NCI-H526 treated with DMSO at 0.1 percent for 48 hours (cell line): Measurements from ENCODE around the gene TRPV5.

Experiments used
- DNase-seq: peaks from one replicate; lab custom pipeline; 2025; lab: John Stamatoyannopoulos, UW

TRPV5 gene

DNA sequence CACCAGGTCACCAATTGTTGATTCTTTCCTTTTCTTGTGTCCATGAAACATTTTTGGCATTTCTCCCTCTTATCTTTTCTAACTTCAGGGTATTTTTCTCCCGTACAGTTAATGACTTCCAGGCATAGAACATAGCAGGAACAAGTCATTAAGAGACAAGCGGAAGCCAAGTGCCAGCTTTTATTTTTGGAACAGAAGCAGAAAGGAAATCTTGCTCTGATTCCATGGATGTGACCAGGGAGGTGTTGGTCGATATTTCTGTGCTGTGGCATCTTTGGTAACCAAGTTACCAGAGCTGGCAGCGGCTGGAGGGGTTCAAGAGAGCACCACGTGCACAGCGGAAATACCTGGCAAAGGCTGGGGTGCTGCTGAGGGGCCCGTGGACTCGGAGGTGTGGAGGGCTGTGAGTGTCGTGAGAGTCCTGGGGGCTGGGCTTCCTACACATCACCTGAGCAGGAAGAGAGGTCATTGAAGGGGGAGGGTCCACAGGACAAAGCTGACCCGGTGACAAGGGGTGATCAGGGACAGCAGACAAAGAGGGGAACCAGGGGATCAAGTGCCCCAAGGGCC, 7.5 kb upstream of the TRPV5 start:
- no peak for DNase-seq

DNA sequence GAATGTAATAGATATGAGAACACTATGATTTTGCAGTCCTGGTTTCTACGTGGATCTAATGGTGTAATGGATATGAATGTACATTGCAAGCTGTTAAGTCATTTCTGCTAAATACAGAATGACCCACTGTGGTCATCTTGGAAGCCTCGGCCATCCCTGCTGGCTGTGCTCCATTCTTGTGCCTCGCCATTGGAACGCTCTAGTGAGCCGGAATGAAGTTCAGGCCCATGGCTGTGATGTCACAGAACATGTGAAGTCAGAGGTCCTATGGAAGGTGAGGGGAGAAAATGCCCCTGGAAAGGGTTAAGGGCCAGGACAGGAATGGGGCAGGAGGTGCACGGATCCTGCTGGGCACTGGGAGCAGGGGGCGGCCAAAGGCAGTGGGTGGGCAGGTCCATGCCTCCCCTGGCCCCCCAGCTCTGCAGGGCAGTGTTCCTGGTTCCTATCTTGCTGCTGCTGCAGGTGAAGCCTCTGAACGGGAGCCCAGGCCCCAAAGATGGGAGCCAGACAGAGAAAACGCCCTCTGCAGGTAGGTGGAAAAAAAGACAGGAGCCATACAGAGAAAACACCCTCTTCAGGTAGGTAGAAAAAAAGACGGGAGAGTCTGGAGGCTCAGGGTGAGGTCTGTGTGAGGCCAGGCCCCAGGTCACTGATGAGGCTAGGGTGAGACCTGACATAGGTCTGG, 5.8 kb upstream of the TRPV5 start, which contains the start of gene LLCFC1:
LLCFC1 (plus strand) TSS at position 259 of the 685 bp plus-strand sequence; CDS start at position 397, 138 bp downstream.
- DNase-seq: no peak

DNA sequence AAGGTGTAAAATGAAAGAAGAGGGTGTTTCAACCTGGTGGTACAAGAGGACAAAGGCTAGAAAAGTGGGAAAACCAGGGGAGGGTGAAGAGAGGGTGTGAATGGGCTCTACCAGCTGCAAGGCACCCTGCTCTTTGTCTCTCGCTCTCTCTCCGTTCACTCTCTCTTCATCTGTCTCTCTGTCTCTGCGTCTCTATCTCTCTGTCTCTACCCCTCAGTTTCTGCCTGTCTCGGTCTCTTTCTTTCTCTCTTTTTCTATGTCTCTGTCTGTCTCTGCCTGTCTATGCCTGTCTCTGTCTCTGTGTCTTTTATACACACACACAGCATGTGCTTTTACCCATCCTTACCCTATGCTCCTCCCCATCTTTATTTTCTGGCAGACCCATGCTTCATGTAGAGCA, 5.1 kb upstream of the TRPV5 start:
- no peak for DNase-seq

DNA sequence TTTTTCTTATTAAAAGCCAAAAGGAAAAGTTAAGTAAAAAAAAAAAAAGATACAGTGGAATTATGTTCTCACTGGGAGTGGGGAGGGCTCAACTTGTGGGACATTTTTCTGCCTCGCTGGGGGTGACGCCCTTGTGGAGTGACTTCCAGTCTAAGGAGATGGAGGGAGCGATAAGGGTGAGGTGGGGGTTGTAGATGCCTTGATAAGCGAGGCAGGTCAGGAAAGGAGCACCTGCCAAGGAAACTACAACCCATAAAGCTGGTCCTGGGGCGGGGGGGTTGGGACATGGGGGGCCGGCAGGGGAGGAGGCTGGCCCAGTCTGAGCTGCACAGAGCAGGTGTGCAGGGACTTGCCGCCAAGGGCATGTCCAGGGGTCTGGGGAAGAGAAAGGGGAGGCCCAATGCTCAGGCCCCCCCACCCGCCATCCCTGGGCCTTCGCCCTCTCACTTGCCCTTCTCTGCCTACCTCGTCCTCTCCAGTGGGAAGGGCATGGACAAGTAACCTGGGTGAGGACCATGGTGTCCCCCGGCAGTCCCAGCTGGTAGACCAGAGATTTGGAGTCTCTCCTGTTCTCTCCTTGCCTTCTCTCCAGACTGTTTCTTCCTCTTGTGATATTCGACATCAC, 2.5 kb upstream of the TRPV5 start:
- no peak for DNase-seq

DNA sequence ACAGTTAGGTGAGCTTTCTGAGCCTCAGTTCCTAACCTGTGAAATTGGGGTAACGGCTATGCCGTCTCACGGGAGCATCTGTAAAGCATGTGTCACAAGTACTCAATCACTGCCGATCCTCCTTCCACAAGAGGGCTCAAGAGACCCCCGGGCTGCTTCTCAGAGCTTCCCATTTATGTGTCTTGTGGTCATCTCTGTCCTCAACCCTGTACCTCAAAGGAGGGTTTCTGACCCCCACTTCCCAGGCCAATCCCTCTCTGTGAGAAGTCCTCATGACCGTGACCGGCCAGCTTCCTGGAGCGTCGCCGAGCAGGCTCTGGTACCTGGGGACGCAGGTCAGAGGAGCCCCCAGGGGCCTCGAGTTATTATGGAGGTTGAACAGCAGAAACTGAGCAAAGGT, 510 bp upstream of the TRPV5 start:
- no peak for DNase-seq

DNA sequence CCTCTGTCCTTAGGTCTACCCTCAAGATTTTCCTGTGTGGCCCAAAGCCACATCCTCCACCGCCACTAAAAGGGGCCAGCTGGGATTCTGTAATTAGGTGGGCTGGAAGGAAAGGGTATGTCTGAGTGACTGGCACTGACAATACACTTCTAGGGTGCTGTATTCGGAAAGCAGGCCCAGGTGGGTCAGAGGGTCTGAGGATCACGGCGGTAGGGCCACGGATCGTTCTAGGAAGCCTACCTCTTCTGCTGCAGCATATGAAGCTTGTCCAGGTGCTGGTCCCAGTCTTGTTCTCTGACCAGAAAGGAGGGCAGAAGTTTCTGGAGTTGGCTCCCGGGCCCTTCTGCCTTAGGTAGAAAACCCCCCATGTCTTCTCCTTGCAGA, 462 bp downstream of the TRPV5 start:
- DNase-seq: no peak

DNA sequence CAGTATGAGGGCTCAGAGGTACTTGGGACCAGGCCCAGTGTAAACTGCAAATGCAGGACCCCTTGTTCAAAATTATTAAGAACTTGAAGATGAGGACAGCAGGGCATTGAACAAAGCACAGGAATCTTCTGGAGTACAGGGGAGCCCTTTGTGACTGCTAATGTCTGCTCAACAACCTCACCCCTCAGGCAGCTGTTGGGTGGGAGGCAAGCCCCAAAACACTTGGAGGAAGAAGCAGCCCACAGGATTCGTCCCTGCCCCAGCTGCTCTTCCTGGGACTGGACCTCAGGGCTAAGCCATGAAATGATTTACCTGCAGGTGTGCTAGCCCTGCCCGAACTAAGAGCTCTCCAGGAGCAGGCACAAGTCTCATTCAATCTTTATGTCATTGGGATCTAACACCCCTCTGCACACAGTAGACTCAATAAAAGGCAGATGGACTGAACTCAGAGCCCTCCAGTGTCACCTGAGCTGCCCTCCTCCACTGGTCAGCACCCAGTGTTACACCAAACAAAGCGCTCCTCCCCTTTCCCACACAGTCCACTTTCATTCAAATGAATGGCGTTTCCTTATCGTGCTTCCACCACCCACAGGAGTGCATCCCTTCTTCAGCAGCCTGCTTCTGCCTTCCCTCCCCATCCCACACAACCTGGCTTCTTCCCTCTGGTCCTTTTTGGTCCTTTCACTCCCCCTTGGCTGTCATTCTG, 1.0 kb downstream of the TRPV5 start:
- DNase-seq: no peak

DNA sequence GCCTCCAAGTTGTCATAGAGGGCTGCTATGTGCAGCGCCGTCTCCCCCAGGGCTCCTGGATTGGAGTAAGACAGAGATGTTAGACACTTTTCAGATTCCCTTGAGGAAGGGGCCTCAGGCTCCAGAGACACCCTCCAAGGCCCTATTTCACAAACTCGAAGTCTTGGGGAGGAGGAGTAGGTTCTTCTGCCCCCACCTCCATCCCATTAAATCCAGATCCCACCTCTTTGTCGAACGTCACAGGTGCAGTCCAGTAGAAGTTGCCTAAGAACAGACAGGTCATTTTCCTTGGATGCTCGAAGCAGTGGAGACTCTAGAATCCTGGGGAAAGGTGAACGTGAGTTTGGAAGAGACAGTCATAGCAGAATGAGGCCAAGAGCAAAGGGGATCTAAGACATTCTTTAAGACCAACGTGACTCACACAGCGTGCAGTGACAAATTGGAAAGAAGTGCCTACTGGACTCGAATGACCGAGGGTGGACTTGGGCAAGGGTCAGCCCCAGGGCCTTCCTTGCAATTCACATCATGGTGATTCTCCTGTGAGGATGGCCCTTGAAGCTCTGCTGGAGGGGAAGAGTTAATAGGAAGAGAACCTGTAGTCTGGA, 3.3 kb downstream of the TRPV5 start:
- DNase-seq: no peak

DNA sequence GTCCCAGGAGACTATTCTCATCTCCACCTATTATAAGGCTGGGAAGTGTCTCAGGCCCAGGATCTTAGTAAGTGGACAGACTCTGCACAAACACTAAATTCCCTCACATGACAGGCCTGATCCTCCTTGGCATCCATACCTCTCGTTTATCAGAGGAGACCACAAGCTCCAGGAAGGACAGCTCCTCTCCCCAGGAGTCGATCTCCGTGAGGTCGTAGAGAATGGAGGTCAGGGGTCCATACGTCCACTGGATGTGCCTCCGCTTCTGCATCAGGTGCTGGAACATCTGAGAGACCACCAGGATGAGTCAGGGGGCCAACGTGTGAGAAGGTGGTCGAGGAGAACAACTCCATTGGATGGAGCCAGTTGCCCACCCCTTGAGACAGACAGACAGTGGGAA, 5.6 kb downstream of the TRPV5 start:
- DNase-seq: no peak

DNA sequence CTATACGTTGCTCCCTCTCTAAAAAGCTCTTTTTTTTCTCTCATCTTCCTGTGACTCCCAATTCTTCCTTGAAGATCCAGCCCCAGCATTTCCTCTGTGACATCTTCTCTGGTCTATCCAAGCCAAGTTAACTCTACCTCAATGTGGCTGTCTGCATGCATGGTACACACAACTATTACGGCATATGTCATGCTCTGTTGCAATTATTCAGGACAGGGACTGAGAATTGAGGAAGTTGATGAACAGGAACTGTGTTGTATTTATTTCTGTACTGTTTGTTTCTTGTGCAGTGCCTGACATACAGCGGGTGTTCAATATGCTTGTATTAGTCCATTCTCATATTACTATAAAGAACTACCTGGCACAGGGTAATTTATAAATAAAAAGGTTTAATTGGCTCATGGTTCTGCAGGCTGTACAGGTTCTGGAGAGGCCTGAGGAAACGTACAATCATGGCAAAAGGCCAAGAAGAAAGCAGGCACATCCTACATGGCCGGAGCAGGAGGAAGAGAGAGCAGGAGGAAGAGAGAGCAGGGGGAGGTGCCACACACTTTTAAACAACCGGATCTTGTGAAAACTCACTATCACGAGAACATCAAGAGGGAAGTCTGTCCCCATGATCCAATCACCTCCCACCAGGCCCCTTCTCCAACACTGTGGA, 6.3 kb downstream of the TRPV5 start:
- DNase-seq: no peak

DNA sequence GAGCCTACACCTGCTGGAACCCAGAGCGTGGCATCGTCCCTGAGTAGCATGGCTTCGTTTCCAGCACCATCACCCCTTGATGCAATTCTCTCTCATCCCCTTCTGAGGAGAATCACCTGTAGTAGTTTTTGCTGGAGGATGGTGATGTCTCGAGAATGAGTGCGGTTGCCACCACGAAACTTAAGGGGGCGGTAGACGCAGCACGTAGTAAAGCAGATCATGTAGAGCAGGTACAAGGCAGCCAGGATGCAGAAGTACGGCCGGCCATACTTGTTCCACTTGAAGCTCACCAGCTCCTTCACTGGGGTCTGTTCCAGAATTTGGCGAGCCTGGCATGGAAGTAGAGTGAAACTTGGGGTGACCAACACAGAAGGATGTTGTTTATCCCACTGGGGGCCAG, 8.1 kb downstream of the TRPV5 start:
- DNase-seq: no peak

DNA sequence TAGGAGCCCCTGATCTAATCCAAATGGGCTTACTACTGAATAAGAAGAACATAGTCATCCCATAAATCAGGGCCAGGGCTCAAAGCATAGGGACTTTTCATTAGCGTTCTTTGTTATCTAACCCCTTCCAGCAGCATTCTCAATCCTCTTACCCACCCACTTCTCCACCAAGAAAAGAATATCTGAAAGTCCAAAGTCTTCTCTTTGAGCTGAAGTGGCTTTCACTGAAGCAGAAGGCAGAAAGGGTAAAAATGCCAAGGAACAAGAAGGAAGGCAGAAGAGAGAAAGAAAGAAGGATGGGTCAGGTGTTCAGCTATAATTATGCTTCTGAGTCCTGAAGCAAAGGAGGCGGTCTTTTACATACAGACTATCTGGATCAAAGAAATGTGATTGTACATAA, 10.2 kb downstream of the TRPV5 start:
- no peak for DNase-seq

DNA sequence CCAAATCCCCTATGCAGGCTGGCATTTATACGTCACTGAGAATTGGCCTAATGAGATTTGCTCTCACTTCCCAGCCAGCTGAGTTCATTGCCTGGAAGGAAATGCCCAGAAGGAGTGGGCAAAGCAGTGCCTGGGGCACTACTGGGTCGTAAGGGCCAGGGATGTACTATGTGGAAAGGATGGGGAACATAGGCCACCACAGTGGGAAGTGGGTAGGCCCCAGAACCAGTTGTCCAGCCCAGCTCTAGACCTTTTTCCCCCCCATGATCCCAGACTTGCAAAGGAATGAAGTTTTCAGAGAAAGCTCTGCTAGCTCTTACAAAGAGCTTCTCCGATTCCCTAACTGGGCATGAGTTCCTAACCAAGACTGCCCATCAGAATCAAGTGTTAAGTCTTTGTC, 13.9 kb downstream of the TRPV5 start:
- DNase-seq: no peak

DNA sequence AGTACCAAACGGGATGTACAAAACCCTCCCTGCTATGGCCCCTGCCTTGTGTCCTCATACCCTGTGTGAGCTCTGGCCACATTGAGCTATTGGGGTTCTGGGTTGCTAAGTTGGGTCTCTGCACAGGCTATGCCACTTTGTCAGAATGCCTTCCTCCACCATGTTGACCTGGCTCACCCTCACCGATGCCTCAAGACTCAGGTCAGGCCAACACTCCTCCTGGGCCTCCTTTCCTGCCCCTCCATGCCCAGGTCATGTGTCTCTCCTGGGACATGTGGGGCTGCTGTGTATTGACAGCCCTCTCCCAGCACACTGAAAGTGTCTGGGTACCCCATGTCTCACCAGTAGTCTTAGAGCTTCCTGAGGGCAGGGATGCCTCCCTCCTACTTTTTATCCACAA, 14.6 kb downstream of the TRPV5 start:
- no peak for DNase-seq

DNA sequence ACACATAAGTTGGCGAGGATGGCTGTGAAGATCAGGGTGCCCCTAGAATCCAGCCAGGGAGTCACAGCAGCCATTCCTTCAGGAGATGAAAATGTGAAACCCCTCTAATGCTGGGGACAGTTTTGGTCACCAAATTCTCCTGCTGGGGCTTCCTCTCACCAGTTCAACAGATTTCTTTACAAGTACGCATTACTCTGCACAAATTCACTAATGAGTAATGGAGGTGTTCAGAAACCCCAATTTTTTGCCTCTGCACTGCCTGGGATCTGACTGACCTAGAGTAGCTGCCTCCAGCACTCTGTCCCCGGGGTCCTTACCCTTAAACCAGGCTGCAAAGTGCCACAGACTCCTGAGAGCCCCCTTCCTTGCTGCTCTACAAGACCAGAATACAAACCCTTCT, 16.1 kb downstream of the TRPV5 start:
- DNase-seq: no peak

DNA sequence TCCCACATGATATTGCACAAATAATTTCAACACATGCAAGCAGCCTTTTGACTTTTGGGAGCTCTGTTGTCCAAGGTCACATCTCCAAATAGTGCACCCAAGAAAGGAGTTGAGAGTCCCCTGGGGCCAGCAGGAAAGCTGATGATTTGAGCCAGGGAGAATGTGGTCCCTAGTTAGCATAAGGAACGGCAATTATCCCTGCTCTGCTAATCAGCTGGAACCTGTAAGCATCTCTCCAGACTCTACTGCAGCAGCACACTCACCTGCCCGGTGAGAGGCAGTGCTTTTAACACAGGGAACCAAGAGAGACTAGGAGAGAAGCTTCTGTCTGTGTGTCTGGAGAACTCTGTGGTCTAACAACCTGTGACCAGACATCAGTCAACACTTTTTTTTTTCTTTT, 17.0 kb downstream of the TRPV5 start:
- DNase-seq: no peak

DNA sequence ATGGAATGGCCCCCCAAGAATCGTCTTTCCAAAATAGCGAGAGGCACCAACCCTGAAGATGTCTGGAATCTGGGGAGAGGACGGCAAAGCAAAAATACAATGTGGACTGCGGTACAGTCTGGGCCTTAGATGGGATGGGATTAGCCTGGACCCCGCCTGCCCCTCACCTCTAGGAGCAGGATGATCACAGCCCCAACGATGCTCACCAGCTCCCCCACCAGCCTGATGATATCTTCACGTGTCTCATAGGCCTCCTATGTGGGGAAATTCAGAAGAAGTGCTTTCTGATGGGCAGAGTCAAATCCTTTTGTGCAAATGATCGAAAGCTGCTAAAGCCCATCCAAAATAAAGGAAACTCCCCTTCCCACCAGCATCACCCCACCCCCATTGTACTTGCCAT, 18.2 kb downstream of the TRPV5 start:
- DNase-seq: no peak

DNA sequence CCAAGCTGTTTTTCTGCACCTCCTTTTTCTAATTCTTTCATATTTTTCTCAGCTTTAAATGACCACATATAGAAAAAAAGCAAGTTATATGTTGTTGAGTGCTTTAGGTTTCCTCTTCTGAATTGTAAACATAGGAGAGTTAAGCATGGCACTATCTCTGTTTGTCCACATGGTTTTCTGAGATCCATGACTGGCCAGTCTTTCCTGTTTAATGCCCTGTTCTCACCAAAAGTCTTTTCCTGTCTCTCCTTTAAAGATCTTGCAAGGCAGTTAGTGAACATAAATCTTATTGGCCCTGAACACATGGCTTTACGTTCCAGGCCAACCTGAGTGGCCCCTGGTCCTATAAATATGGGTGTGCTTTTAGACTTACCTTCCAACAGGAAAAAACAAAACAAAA, 19.4 kb downstream of the TRPV5 start:
- DNase-seq: no peak

DNA sequence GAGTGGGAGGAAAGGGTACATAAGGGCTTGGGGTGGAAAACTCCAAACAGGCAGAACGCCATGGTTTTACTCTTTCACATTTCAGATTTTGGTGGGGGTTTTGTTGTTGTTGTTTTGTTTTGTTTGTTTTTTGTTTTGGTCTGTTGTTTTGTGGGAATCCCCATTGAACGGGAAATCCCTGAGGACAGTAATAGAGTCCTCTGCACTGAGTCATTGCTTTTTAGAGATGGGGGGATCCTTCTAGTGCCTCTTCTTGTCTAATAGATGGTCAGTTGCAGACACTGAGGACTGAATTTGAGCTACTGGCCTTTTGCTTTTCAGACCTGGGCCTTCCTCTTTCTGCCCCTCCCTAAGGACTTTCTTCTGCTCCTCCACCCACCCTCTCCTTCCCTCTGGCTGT, 20.0 kb downstream of the TRPV5 start:
- DNase-seq: no peak

DNA sequence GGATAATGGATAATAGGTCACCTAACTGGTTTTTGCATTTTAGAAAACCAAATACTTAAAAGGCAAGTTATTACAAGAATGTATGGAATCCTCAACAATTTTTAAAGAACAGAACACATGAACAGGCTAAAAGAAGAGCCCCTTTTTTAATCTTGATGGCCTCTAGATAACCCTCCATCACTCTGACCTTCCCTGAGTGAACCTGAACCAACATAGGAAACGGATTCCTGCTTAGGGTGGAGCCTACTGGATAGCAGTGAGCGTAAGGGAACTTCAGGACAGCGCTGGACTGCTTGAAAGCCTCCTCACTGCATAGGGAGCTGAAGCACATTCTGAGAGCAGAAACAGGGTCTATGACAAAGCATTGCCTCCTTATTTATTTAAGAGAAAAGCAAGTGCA, 20.5 kb downstream of the TRPV5 start:
- no peak for DNase-seq

DNA sequence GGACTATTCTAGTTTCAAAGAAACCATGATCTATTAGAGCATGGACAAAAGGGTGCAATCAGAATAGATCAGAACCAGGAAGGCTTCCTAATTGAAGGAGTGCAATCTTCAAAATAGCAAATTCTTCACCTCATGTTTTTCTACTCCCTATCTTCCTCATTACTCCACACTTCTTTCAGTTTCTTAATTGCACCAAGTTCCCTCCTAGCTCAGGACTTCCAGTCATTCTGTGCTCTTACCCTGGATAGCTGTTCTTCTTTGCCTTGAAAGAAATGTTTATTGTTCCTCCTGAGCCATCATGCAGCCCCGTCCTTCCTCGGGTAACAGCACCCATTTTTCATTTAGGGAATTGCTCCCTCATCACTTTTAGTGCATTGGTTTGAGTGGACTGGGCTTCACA, 23.1 kb downstream of the TRPV5 start:
- no peak for DNase-seq

DNA sequence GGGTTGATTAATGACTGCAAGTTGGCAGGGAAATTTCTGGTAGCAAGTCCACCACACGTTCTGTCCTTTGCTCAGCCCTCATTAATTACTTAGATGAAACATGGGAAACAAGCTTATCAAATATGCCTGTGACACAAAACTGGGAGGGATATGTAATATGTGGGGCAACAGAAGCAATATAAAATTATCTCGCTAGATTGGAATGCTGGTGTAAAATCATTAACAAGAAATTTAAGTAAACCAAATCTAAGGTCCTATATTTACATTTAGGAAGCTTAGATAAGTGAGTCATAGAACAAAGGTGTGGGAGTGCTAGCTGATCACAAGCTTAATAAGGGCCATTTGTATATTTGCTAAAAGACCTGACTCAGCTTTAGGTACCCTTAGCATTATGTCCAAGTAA, 23.5 kb downstream of the TRPV5 start:
- no peak for DNase-seq
